NCI-H1436 (cell line): ENCODE data around the gene MAPK4.

Source experiments
- DNase-seq: peaks from one replicate; lab custom pipeline; 2025; lab: John Stamatoyannopoulos, UW

Gene MAPK4

GRCh38 chr18:50654658-50655550 lies 95.0 kb downstream of the MAPK4 start:
- no peak for DNase-seq

GRCh38 chr18:50656396-50656795 lies 96.5 kb downstream of the MAPK4 start:
- no peak for DNase-seq

- DNase-seq = no peak
These were observed 97.1 kb downstream of the MAPK4 start for GRCh38 chr18:50656841-50657470.

- no peak for DNase-seq
These were observed 98.7 kb downstream of the MAPK4 start for GRCh38 chr18:50658601-50659000.

GRCh38 chr18:50659091-50660003 lies 99.5 kb downstream of the MAPK4 start:
- no peak for DNase-seq

- no peak for DNase-seq
These were observed 101.1 kb downstream of the MAPK4 start for GRCh38 chr18:50661013-50661412.

- DNase-seq = no peak
These were observed 102.3 kb downstream of the MAPK4 start for GRCh38 chr18:50662177-50662576.

- DNase-seq = no peak
These were observed 103.0 kb downstream of the MAPK4 start for GRCh38 chr18:50662775-50663383.

- no peak for DNase-seq
These were observed 103.9 kb downstream of the MAPK4 start for GRCh38 chr18:50663626-50664441.

GRCh38 chr18:50665015-50665414 lies 105.1 kb downstream of the MAPK4 start:
- no peak for DNase-seq

- DNase-seq = no peak
These were observed 105.6 kb downstream of the MAPK4 start for GRCh38 chr18:50665519-50665918.

GRCh38 chr18:50666536-50666935 lies 106.6 kb downstream of the MAPK4 start:
- DNase-seq = no peak

GRCh38 chr18:50671376-50671775 lies 111.5 kb downstream of the MAPK4 start:
- no peak for DNase-seq

GRCh38 chr18:50674307-50674980 lies 114.6 kb downstream of the MAPK4 start:
- no peak for DNase-seq

- DNase-seq = no peak
These were observed 115.2 kb downstream of the MAPK4 start for GRCh38 chr18:50675043-50675442.

- DNase-seq = no peak
These were observed 118.8 kb downstream of the MAPK4 start for GRCh38 chr18:50678651-50679050.

- DNase-seq = no peak
These were observed 119.2 kb downstream of the MAPK4 start for GRCh38 chr18:50679056-50679455.

- DNase-seq = no peak
These were observed 119.8 kb downstream of the MAPK4 start for GRCh38 chr18:50679656-50680055.

- DNase-seq = no peak
These were observed 121.1 kb downstream of the MAPK4 start for GRCh38 chr18:50680966-50681365.

- no peak for DNase-seq
These were observed 123.0 kb downstream of the MAPK4 start for GRCh38 chr18:50682852-50683251.
